NCI-H2107 treated with DMSO at 0.1 percent for 48 hours (cell line): Measurements from ENCODE around the gene CNTD1.

Experiments
- DNase-seq: peaks from one replicate; lab custom pipeline; 2025; ENCODE audit not compliant: unreplicated experiment; lab: John Stamatoyannopoulos, UW

CNTD1 gene

GRCh38 chr17:42779304-42779935, 19.2 kb upstream of the CNTD1 start:
- DNase-seq = no peak

GRCh38 chr17:42779936-42780850, 18.5 kb upstream of the CNTD1 start, which contains the start of gene WNK4:
Gene WNK4 (plus strand): TSS chr17:42780610. CDS start chr17:42780699, 89 bp downstream.
- DNase-seq = no peak

- no peak for DNase-seq
These were observed 17.6 kb upstream of the CNTD1 start for GRCh38 chr17:42780851-42781638.

DNA sequence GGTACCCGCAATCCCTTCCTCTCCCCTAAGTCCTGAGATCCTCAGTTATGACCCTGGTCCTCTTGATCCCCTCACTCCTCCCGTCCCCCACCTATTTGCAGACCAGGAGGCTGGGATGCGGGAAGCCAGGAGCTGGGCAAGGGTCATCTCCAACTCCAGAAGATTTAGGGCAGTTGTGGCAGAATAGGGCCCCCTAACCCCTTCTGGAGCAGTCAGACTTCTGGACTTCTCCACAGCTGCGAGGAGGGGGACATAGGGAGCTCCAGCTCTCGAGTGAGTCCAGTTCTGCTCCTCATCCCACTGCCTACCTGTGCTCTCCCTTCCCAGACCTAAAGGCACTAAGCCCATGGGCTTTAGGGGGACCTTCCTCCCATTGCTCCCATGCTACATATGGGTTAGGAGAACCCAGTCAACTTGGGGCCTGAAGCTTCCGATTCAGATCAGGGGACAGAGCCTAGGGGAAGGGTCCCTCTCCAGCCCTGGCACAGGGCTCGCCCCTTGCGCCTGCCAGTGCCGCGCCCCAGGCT, 17.0 kb upstream of the CNTD1 start:
- no peak for DNase-seq

GRCh38 chr17:42782166-42783061, 16.2 kb upstream of the CNTD1 start:
- DNase-seq = no peak

DNA sequence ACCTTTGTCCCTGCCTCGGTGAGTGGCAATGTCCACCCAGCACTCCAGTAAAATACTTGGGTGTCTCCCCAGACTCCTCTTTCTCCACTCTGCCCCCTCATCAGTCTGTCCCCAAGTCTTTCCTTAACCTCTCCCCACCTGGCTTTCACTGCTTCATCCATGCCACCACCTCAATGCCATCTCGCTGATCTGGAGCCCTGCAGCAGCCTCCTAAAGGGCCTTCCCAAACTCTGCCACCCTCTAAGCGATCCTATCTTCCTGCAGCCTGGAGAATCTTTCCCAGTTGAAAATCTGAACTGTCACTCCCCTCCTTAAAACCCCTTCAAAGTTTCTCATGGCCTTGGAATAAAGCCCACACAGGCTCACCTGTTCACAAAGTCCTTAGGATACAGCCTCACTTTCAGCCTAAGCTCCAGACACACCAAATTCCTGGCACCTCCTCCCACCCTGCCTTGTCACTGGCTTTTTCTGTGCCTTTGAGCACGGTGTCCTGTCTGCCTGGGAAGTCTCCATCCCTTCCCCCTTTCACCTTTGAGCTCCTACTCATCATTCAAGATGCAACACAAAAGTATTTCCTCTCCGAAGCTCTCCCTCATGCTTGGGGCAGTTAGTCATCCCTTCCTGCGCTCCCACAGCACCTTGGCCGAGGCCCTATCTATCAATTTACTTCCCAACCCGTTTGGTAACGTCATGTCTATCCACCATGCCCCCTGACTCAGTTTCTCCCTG, 15.4 kb upstream of the CNTD1 start:
- no peak for DNase-seq

DNA sequence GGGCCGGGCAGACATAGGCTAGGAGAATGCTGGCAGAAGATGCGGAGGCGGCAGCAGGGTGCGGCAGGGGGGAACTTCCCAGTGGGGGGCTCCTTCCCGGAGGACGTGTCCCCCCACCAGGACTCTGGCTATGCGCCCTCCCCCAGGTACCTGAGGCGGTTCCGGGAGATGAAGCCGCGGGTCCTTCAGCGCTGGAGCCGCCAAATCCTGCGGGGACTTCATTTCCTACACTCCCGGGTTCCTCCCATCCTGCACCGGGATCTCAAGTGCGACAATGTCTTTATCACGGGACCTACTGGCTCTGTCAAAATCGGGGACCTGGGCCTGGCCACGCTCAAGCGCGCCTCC, 14.9 kb upstream of the CNTD1 start:
- DNase-seq = no peak

DNA sequence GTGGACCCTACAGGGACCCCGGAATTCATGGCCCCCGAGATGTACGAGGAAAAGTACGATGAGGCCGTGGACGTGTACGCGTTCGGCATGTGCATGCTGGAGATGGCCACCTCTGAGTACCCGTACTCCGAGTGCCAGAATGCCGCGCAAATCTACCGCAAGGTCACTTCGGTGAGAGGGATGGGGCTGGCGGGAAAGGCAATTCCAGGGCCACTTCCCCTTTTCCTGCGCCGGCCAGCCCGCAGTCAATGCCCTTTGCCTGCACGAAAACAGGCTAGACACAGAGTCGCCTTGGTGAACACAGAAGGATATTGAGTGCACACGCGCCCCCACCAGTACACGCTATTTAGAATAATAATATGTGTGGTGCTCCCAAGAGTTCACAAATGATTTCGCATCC, 14.3 kb upstream of the CNTD1 start:
- no peak for DNase-seq

- DNase-seq = no peak
These were observed 13.7 kb upstream of the CNTD1 start for GRCh38 chr17:42784811-42785592.

- DNase-seq = no peak
These were observed 11.4 kb upstream of the CNTD1 start for GRCh38 chr17:42787266-42787665.

GRCh38 chr17:42791948-42792347, 6.7 kb upstream of the CNTD1 start:
- DNase-seq = no peak

DNA sequence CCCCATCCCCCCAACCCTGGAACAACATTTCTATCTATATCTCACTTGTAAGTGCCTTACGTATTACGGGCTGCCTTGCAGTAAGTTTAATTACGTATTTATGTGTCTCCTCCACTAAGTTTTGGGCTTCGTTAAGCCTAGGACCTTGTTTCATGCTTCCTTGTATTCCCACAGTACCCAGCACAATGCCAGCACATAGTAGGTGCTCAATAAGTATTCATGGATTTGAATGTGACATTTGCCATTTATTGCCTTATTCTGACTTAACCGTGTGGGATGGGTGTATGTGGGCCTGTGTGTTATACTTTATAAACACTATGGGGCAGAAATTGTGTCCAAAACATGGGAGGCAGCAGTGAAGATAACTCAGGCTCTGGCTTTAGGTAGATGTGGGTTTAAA, 6.1 kb upstream of the CNTD1 start:
- DNase-seq = no peak

DNA sequence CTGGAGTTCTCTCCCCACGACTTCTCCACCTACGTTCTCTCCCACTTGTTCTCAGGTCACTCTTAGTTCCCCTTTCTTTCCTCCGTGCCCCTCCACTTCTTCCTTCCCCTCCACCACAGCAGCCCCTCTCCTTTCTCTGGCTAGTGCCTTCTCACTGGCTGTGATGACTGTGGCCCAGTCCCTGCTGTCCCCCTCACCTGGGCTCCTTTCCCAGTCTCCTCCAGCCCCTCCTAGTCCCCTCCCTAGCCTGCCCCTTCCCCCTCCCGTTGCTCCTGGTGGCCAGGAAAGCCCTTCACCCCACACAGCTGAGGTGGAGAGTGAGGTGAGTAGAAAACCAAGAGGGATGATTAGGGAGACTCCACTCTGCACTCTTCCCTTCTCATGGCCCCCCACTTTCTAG, 3.6 kb upstream of the CNTD1 start:
- DNase-seq = no peak

- DNase-seq = no peak
These were observed 3.2 kb upstream of the CNTD1 start for GRCh38 chr17:42795465-42795864.

- DNase-seq = no peak
These were observed 2.4 kb upstream of the CNTD1 start for GRCh38 chr17:42796066-42796758.

GRCh38 chr17:42797067-42798007, 1.3 kb upstream of the CNTD1 start:
- DNase-seq = no peak

GRCh38 chr17:42798011-42798382, 664 bp upstream of the CNTD1 start:
- DNase-seq = no peak
